Activated B cell treated with CpG ODN at 0.5 μM for 24 hours (primary cell): ENCODE results near the gene NRXN3. TPM values are rescaled to one million over a fixed set of nuclear protein-coding genes. Genes with fewer than 3 reads are reported as not detected.

Experiments
- ATAC-seq: fragments of 200-7000 bp; cut with Tn5 transposase; one replicate; pipeline ENCODE4 v1.10.0; 2021; ENCODE audit warnings: low read depth, mild to moderate bottlenecking, moderate library complexity
- CTCF ChIA-PET: fragments of 350-600 bp; sonication (Branson Sonifier 250); formaldehyde crosslinking; loops from one replicate; lab custom pipeline; 2021; ENCODE audit warnings: antibody characterized with exemption; lab: Charles Lee
- POLR2A ChIA-PET: fragments of 350-600 bp; sonication (Branson Sonifier 250); formaldehyde crosslinking; loops from one replicate; lab custom pipeline; 2021; ENCODE audit warnings: antibody characterized with exemption; lab: Charles Lee
- DNase-seq: peaks from one replicate; pipeline ENCODE4 v3.0.0; 2022
- H3K27ac Mint-ChIP-seq: one replicate; pipeline ENCODE4 v1.8.0; 2020; ENCODE audit warnings: mixed read lengths
- H3K27me3 Mint-ChIP-seq: one replicate; pipeline ENCODE4 v1.8.0; 2021; ENCODE audit warnings: mixed read lengths
- H3K36me3 Mint-ChIP-seq: one replicate; pipeline ENCODE4 v1.8.0; 2021; ENCODE audit warnings: low read depth, mixed read lengths
- H3K4me1 Mint-ChIP-seq: one replicate; pipeline ENCODE4 v1.8.0; 2021; ENCODE audit warnings: mixed read lengths
- H3K4me3 Mint-ChIP-seq: one replicate; pipeline ENCODE4 v1.8.0; 2020; ENCODE audit warnings: mild to moderate bottlenecking, mixed read lengths
- H3K9me3 Mint-ChIP-seq: one replicate; pipeline ENCODE4 v1.8.0; 2020; ENCODE audit warnings: mixed read lengths
- intact Hi-C: fragments of 100-400 bp; cut with micrococcal nuclease; formaldehyde crosslinking; loops from one replicate; pipeline ENCODE4 v1.15.1; 2024
- total RNA-seq: library from RNA; stranded (reverse); gene quantifications from 2 replicates; pipeline ENCODE4 v1.2.3, GENCODE V29; 2022
- TF ChIP-seq, protein P1 (sequence below): fragments of 200-600 bp; IDR thresholded peaks from one replicate; pipeline ENCODE4 v1.8.0; 2022; ENCODE audit warnings: antibody characterized with exemption, mild to moderate bottlenecking

Gene NRXN3
- total RNA-seq, 1 donor from 2014 or later = not detected

DNA sequence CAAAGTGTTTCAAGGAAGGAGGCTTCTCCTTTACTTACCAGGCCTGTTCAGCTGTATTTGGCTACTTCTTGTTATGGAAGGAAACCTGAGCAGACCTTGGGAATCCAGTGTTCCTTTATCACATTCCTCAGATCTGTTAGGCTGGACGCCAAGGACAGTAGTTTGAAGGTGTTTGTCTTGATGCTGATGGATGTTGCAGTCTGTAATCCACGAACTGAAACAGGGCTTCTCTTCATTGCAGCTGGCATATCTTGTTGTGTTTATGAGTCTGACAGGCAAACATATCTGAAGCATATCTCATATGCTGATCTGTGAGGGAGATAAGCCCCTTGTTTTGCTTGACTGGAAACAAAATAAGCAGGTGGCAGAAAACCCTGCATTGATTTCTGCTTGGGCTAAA, 904.3 kb downstream of the NRXN3 start:
- Mint-ChIP-seq H3K36me3 (no peaks in the 10 kb centered on the region), H3K4me1 (no peaks in the 10 kb centered on the region), H3K9me3 (peaks cover 3% of the 10 kb centered on the region), H3K27me3 (no peaks in the 10 kb centered on the region), H3K27ac (no peak overlapping the region), H3K4me3 (no peak overlapping the region)
- ChIA-PET POLR2A (no interaction called here), CTCF (no interaction called here)
- DNase-seq = no peak
- intact Hi-C loops = no loop called here
- TF ChIP-seq, protein P1, sequence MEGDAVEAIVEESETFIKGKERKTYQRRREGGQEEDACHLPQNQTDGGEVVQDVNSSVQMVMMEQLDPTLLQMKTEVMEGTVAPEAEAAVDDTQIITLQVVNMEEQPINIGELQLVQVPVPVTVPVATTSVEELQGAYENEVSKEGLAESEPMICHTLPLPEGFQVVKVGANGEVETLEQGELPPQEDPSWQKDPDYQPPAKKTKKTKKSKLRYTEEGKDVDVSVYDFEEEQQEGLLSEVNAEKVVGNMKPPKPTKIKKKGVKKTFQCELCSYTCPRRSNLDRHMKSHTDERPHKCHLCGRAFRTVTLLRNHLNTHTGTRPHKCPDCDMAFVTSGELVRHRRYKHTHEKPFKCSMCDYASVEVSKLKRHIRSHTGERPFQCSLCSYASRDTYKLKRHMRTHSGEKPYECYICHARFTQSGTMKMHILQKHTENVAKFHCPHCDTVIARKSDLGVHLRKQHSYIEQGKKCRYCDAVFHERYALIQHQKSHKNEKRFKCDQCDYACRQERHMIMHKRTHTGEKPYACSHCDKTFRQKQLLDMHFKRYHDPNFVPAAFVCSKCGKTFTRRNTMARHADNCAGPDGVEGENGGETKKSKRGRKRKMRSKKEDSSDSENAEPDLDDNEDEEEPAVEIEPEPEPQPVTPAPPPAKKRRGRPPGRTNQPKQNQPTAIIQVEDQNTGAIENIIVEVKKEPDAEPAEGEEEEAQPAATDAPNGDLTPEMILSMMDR = no peak
- ATAC-seq = no peak

DNA sequence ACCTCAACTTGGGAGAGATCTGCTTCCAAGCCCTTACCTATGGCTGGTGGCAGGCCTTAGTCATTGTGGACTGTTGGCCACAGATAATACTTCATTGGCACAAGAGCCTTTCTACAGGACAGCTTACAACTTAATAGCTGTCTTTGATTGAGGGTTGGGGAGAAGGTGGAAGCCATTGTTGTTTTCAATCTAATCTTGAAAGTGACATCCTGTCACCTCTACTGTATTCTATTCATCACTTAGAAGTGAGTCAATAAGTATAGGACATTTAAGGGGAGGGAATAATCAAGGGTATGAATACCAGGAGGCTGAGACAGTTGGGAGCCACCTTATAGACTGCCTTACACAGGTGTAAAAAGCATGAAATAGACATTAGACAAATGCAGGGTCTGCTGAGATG, 906.3 kb downstream of the NRXN3 start:
- TF ChIP-seq, protein P1 = no peak
- Mint-ChIP-seq H3K36me3 (no peaks in the 10 kb centered on the region), H3K27ac (no peak overlapping the region), H3K9me3 (peaks cover 1% of the 10 kb centered on the region), H3K4me3 (no peak overlapping the region), H3K27me3 (no peaks in the 10 kb centered on the region), H3K4me1 (no peaks in the 10 kb centered on the region)
- ChIA-PET CTCF (no interaction called here), POLR2A (no interaction called here)
- intact Hi-C loops = no loop called here
- no peak for DNase-seq
- ATAC-seq = no peak

DNA sequence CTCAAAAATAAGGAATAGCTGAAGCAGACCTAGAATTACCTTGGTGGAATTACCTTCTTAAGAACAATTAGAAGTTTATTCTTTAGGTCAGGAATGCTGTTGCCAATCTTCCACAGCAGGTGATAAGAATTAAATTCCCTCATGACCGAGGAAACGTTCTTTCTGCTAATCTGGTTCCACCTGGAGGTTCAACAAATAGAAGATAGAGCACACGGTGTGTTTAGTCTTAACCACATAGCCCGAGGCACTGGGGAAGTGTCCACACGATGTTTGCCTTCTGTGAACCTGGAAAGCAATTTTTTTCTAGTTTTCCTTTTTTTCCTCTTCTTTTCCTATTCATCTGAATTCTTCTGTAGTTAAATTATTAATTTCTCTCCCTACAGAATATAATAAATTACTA, 906.9 kb downstream of the NRXN3 start:
- CTCF ChIA-PET = no interaction called here
- POLR2A ChIA-PET = no interaction called here

DNA sequence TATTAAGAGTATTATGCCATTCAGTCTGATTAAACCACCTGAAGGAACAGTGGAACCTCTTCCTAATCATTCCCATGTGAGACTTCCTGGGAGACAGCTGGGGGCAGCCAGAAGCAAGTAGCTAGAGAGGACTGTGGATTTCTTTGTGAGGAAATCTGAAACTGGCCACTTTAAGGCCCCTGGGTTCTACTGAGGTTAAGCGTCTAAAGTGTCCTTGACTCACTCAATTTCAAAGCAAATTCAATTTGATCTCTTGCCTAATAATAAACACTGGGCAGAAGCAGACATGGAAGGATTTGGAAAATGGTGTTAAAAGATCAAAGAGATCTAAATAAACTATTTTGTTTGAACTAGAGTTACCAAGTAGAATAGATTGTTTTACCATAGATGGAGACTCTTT, 909.9 kb downstream of the NRXN3 start:
- DNase-seq (no peak), ATAC-seq (no peak)
- H3K4me1 Mint-ChIP-seq = no peaks in the 10 kb centered on the region
- intact Hi-C loops = no loop called here
- TF ChIP-seq, protein P1 = no peak
- no peak overlapping the region for H3K27ac Mint-ChIP-seq
- H3K4me3 Mint-ChIP-seq = no peak overlapping the region
- no peaks in the 10 kb centered on the region for H3K9me3 Mint-ChIP-seq
- ChIA-PET CTCF (no interaction called here), POLR2A (no interaction called here)
- no peaks in the 10 kb centered on the region for H3K27me3 Mint-ChIP-seq
- no peaks in the 10 kb centered on the region for H3K36me3 Mint-ChIP-seq

More for the DNA sequence above, 906.9 kb downstream of the NRXN3 start:
- no peaks in the 10 kb centered on the region for H3K4me1 Mint-ChIP-seq
- H3K9me3 Mint-ChIP-seq = peaks cover 1% of the 10 kb centered on the region
- TF ChIP-seq, protein P1 = no peak
- no peak overlapping the region for H3K4me3 Mint-ChIP-seq
- intact Hi-C loops = no loop called here
- ATAC-seq = no peak
- no peaks in the 10 kb centered on the region for H3K36me3 Mint-ChIP-seq
- no peak overlapping the region for H3K27ac Mint-ChIP-seq
- DNase-seq = no peak
- no peaks in the 10 kb centered on the region for H3K27me3 Mint-ChIP-seq

DNA sequence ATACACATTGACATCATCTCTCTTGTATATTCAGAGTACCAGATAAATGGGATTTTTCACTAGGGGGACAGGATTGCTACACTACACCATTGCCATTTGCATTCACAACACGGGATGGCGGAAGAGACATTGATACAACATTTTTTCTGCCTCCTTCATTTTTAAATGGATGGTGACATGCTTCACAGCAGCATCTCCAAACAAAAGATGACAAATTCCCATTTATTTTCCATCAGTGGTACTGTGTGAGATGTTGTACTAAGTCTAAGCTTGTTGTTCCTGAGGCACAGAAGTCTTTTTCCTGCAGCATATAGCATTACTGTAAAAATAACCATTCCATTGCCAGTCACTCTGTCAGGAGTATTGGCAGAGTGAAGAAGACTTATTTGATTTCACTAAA, 912.7 kb downstream of the NRXN3 start:
- no peak for ATAC-seq
- ChIA-PET CTCF (no interaction called here), POLR2A (no interaction called here)
- Mint-ChIP-seq H3K9me3 (no peaks in the 10 kb centered on the region), H3K4me1 (no peaks in the 10 kb centered on the region), H3K27me3 (no peaks in the 10 kb centered on the region), H3K27ac (no peak overlapping the region), H3K36me3 (no peaks in the 10 kb centered on the region), H3K4me3 (no peak overlapping the region)
- intact Hi-C loops = no loop called here
- no peak for DNase-seq
- TF ChIP-seq, protein P1 = no peak
